ENCODE data around the gene TRAF3IP3.

GRCh38 chr1:209802117-209802779 lies 46.4 kb downstream of the TRAF3IP3 start:
- TF ChIP-seq GATA2 (IDR thresholded peaks at IDR 0.05; ENCODE audit: low read depth, low read length) (peak; percentile 94), GATA3 (IDR thresholded peaks at IDR 0.05; ENCODE audit: low read depth, low read length) (peak; percentile 91)

Measured in SH-SY5Y (cell line).